ENCODE data around the gene CDK14. TPM values are rescaled to one million over a fixed set of nuclear protein-coding genes. Genes with fewer than 3 reads are reported as not detected.
A peak's percentile ranks its signal among the peaks of the same experiment; 100 is the strongest.

CDK14 gene
- total RNA-seq, 6 donors from 2014 or later, result 21.7 to 53.4 (median 37.1) TPM

DNA sequence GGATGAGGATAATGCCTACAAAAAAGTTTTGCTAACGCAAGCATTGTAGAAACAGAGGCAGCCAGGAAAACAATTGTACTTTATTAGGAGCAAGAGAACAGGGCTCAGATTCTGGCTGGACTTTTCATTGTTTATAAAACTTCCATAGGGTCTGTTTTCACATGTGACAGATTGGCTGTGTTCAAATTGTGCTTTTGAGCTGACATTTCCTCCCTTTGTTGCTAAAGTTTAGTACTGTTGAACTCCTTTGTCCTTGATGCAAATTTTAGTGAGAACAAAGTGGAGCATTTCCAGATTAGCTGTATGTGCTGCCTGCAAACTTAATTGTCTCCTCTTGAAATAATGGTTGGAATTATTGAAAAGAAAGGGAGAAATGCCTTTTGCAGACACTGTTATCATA is 447.1 kb downstream of the CDK14 start:
- WGBS, 2 donors, result 64 to 65% methylated on average over 1 of the region's 1 CpG
- H3K9me3 ChIP-seq, result no peaks in the 10 kb centered on the region
- no peaks in the 10 kb centered on the region for H3K27me3 ChIP-seq
- TF ChIP-seq EP300 (IDR thresholded peaks at IDR 0.05), result no peak
- no peak for TF ChIP-seq POLR2A (IDR thresholded peaks at IDR 0.05)
- no peak for TF ChIP-seq POLR2AphosphoS5 (IDR thresholded peaks at IDR 0.05)
- TF ChIP-seq, protein P1, sequence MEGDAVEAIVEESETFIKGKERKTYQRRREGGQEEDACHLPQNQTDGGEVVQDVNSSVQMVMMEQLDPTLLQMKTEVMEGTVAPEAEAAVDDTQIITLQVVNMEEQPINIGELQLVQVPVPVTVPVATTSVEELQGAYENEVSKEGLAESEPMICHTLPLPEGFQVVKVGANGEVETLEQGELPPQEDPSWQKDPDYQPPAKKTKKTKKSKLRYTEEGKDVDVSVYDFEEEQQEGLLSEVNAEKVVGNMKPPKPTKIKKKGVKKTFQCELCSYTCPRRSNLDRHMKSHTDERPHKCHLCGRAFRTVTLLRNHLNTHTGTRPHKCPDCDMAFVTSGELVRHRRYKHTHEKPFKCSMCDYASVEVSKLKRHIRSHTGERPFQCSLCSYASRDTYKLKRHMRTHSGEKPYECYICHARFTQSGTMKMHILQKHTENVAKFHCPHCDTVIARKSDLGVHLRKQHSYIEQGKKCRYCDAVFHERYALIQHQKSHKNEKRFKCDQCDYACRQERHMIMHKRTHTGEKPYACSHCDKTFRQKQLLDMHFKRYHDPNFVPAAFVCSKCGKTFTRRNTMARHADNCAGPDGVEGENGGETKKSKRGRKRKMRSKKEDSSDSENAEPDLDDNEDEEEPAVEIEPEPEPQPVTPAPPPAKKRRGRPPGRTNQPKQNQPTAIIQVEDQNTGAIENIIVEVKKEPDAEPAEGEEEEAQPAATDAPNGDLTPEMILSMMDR (IDR thresholded peaks at IDR 0.05), result no peak
- no peaks in the 10 kb centered on the region for H3K36me3 ChIP-seq
- no peak overlapping the region for H3K27ac ChIP-seq
- no peak overlapping the region for H3K4me3 ChIP-seq
- H3K4me1 ChIP-seq, result peaks cover 0 to 8% (median 5%) of the 10 kb centered on the region in 4 donors
- ATAC-seq (ENCODE audit: low FRiP score in 2 of 2), result no peak
- no peak for DNase-seq

DNA sequence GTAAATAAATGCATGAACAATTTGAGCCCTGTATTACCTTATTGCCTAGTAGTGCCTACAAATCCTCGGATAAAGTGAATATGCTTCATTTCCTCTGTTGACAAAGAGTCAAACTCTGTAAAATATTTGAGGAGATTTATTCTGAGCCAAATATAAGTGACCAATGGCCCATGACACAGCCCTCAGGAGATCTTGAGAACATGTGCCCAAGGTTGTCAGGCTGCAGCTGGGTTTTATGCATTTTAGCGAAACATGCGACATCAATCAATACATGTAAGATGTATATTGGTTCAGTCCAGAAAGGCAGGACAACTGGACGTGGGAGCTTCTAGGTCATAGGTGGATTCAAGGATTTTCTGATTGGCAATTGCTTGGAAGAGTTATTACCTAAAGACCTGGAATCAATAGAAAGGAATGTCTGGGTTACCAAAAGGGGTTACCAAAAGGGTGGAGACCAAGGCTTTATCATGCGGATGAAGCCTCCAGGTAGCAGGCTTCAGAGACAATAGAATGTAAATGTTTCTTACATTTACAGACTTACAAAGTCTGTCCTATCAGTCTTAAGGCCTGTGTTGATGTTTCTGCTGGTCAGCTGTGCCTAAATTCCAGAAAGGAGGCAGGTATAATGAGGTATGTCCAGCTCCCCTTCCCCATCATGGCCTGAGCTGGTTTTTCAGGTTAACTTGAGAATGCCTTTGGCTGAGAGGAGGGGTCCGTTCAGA is 448.0 kb downstream of the CDK14 start:
- no peaks in the 10 kb centered on the region for H3K27me3 ChIP-seq
- H3K9me3 ChIP-seq, result no peaks in the 10 kb centered on the region
- no peak for TF ChIP-seq POLR2A (IDR thresholded peaks at IDR 0.05)
- TF ChIP-seq POLR2AphosphoS5 (IDR thresholded peaks at IDR 0.05), result no peak
- TF ChIP-seq EP300 (IDR thresholded peaks at IDR 0.05), result no peak
- TF ChIP-seq, protein P1 (IDR thresholded peaks at IDR 0.05), result no peak
- no peaks in the 10 kb centered on the region for H3K36me3 ChIP-seq
- H3K4me3 ChIP-seq, result no peak overlapping the region
- WGBS, 2 donors, result 84 to 91% methylated on average over 6 of the region's 6 CpGs
- no peak for ATAC-seq (ENCODE audit: low FRiP score in 2 of 2)
- H3K27ac ChIP-seq, result peak overlapping the region in 3 of 4 donors; percentile 8 to 40 (median 28)
- peaks cover 0 to 8% (median 5%) of the 10 kb centered on the region in 4 donors for H3K4me1 ChIP-seq
- DNase-seq, result no peak

DNA sequence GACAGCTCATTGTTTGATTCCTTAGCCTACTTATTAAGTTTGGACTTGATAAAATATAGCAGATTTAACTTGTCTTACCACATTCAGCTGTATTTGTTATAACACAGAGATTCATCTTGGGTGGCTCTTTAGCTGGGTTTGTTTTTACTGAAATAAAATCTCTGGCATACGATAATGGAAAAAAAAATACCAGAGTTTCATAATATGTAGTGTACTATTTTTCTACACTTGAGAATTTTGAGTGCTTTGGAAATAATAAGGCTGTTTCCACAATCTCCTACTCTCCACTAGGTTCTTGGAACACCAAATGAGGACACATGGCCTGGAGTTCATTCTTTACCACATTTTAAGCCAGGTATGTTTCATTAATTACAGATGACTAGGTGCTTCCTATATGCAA is 449.5 kb downstream of the CDK14 start:
- Histone ChIP-seq H3K4me1 (peaks cover 0 to 8% (median 5%) of the 10 kb centered on the region in 4 donors), H3K27me3 (no peaks in the 10 kb centered on the region), H3K9me3 (no peaks in the 10 kb centered on the region), H3K36me3 (no peaks in the 10 kb centered on the region), H3K27ac (peak overlapping the region in 2 of 4 donors; percentile 5 to 40), H3K4me3 (no peak overlapping the region)
- TF ChIP-seq POLR2AphosphoS5 (IDR thresholded peaks at IDR 0.05), result no peak
- TF ChIP-seq EP300 (IDR thresholded peaks at IDR 0.05), result no peak
- TF ChIP-seq, protein P1 (IDR thresholded peaks at IDR 0.05), result no peak
- TF ChIP-seq POLR2A (IDR thresholded peaks at IDR 0.05), result no peak
- DNase-seq (no peak), ATAC-seq (ENCODE audit: low FRiP score in 2 of 2) (peak in 1 of 2 donors; percentile 18)
- 53 to 63% methylated on average over 1 of the region's 1 CpG for WGBS, 2 donors

DNA sequence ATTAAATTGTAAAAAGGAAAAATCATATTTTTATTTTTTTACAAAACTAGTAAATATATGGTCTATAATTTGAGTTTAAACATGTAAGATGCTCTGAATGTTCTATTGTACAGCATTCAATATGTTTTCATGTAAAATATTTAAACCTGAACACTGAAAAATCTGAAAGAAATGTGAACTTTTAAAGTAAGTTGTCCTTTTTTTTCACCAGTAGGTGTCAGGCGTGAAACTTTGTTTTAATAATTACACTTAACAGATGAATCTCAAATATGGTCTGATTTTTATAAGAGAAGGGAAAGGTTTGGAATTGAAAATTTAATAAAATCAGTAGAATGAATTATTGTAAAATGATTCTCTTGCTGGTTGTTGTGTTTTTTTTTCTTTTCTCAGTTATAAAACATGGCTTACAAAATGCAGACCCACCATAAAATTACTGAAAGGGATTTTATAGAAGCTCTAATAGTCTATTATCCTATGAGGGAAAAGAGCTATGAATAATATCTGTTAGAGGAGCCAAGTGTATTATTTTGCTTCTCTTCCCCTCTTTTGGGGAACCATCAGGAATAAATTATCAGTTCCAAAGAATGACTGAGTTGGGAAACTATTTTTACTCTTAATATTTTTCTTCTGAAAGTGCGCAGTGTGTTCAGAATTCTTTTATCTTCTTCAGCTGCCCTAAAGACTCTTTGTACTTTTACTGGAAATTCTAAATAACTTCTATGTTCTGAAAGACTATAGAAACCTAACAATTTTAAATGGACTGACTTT is 450.4 kb downstream of the CDK14 start:
- TF ChIP-seq, protein P1 (IDR thresholded peaks at IDR 0.05), result no peak
- TF ChIP-seq POLR2AphosphoS5 (IDR thresholded peaks at IDR 0.05) (no peak), EP300 (IDR thresholded peaks at IDR 0.05) (no peak), POLR2A (IDR thresholded peaks at IDR 0.05) (no peak)
- WGBS, 2 donors, result 86 to 90% methylated on average over 2 of the region's 2 CpGs
- DNase-seq (no peak), ATAC-seq (ENCODE audit: low FRiP score in 2 of 2) (peak in 1 of 2 donors; percentile 39)
- H3K36me3 ChIP-seq, result no peaks in the 10 kb centered on the region
- no peaks in the 10 kb centered on the region for H3K9me3 ChIP-seq
- peak overlapping the region in 1 of 4 donors; percentile 1 for H3K27ac ChIP-seq
- H3K4me1 ChIP-seq, result peaks cover 0 to 8% (median 5%) of the 10 kb centered on the region in 4 donors
- no peak overlapping the region for H3K4me3 ChIP-seq
- no peaks in the 10 kb centered on the region for H3K27me3 ChIP-seq

All from upper lobe of left lung (tissue), 6 donors.